HCT116 (cell line): ENCODE data around the gene CSH1. TPM values are rescaled to one million over a fixed set of nuclear protein-coding genes. Genes with fewer than 3 reads are reported as not detected.

Experiments used
- ATAC-seq: fragments of 200-7000 bp; cut with Tn5 transposase; 2 replicates; pipeline ENCODE4 v1.9.1; 2020; ENCODE audit warnings: mild to moderate bottlenecking, moderate library complexity
- BruUV-seq: library from RNA; stranded (reverse); fragments of 400-500 nt; replicated peaks from 2 replicates; lab custom pipeline; 2021; lab: Mats Ljungman, UMichigan
- CTCF ChIA-PET: fragments of 300-600 bp; sonication (Branson Sonifier 250); formaldehyde crosslinking; loops from one replicate; lab custom pipeline; 2021; ENCODE audit warnings: antibody characterized with exemption; lab: Charles Lee
- POLR2A ChIA-PET: fragments of 300-600, 350-600 bp; sonication (Branson Sonifier 250); formaldehyde crosslinking; loops from one replicate; lab custom pipeline; 2021; ENCODE audit warnings: antibody characterized with exemption; lab: Charles Lee
- RAD21 ChIA-PET, 2 experiments: fragments of 300-600 bp; sonication (Branson Sonifier 250); formaldehyde crosslinking; loops; one replicate each; lab custom pipeline; 2023; ENCODE audit warnings: low total read pairs in 2 of 2; ENCODE audit not compliant: uncharacterized antibody in 2 of 2, unreplicated experiment in 2 of 2, low non-redundant PET in 1 of 2; lab: Charles Lee
- DNase-seq: peaks from one replicate; pipeline ENCODE4 v3.0.0-alpha.2; 2010; ENCODE audit warnings: low read depth, low spot score
- H2AFZ ChIP-seq: fragments of 200-600 bp; shearing (Covaris generic), sonication (generic); 2 replicates; pipeline ENCODE4 v1.6.1; 2017; ENCODE audit warnings: low read depth, mixed run types, mixed read lengths, antibody characterized with exemption, low read length; ENCODE audit not compliant: poor library complexity, severe bottlenecking
- H3K27ac ChIP-seq: 2 replicates; pipeline ENCODE4 v1.5.1; 2012; ENCODE audit warnings: low read depth, low read length
- H3K27me3 ChIP-seq: fragments of 200-600 bp; sonication (generic); 2 replicates; pipeline ENCODE4 v1.6.1; 2016; ENCODE audit warnings: mixed run types, low read length, mixed read lengths; ENCODE audit not compliant: insufficient read depth
- H3K36me3 ChIP-seq, 2 experiments: fragments of 200-500 bp in 1 of 2; fragments of 200-600 bp in 1 of 2; sonication (Bioruptor generic) in 1 of 2; sonication (generic) in 1 of 2; 2 replicates each; pipeline versions ENCODE4 v1.5.1 to v1.6.1; 2014 to 2016; ENCODE audit warnings: low read length in 2 of 2, inconsistent platforms in 1 of 2, mixed read lengths in 1 of 2, mixed run types in 1 of 2; ENCODE audit not compliant: insufficient read depth in 2 of 2, control insufficient read depth in 1 of 2
- H3K4me1 ChIP-seq, 2 experiments: fragments of 200-600 bp in 1 of 2; sonication (generic) in 1 of 2; 2 replicates each; pipeline versions ENCODE4 v1.5.1 to v1.6.1; 2012 to 2017; ENCODE audit warnings: low read length in 2 of 2, inconsistent platforms in 1 of 2, mild to moderate bottlenecking in 1 of 2, mixed read lengths in 1 of 2, mixed run types in 1 of 2, moderate library complexity in 1 of 2; ENCODE audit not compliant: insufficient read depth in 2 of 2, control insufficient read depth in 1 of 2
- H3K4me2 ChIP-seq: fragments of 200-600 bp; sonication (generic); 2 replicates; pipeline ENCODE4 v1.6.1; 2017; ENCODE audit warnings: mixed run types, low read length, mixed read lengths
- H3K4me3 ChIP-seq, 2 experiments: fragments of 200-600 bp in 1 of 2; sonication (generic) in 1 of 2; replicated peaks in 1 of 2; 2 replicates each; pipeline ENCODE4 v1.5.1; 2011 to 2016; ENCODE audit warnings: low read length in 2 of 2, control low read depth in 1 of 2, low read depth in 1 of 2, mild to moderate bottlenecking in 1 of 2, mixed read lengths in 1 of 2, mixed run types in 1 of 2
- H3K79me2 ChIP-seq: fragments of 200-600 bp; sonication (generic); 2 replicates; pipeline ENCODE4 v1.6.1; 2017; ENCODE audit warnings: mild to moderate bottlenecking, mixed run types, low read length, moderate library complexity, mixed read lengths; ENCODE audit not compliant: insufficient read depth
- H3K9ac ChIP-seq: fragments of 200-600 bp; sonication (generic); 2 replicates; pipeline ENCODE4 v1.6.1; 2016; ENCODE audit warnings: low read length, mixed read lengths
- H3K9me2 ChIP-seq: fragments of 200-600 bp; sonication (generic), shearing (Covaris generic); 2 replicates; pipeline ENCODE4 v1.6.1; 2017; ENCODE audit warnings: mixed run types, mild to moderate bottlenecking, moderate library complexity; ENCODE audit not compliant: insufficient read depth
- H3K9me3 ChIP-seq, 2 experiments: fragments of 200-500 bp in 1 of 2; fragments of 200-600 bp in 1 of 2; sonication (Bioruptor generic) in 1 of 2; sonication (generic) in 1 of 2; 2 replicates each; pipeline ENCODE4 v1.6.1; 2014 to 2017; ENCODE audit warnings: low read length in 2 of 2, mixed read lengths in 2 of 2, inconsistent platforms in 1 of 2, low read depth in 1 of 2, mild to moderate bottlenecking in 1 of 2, mixed run types in 1 of 2, moderate library complexity in 1 of 2; ENCODE audit not compliant: control insufficient read depth in 1 of 2, insufficient read depth in 1 of 2
- H4K20me1 ChIP-seq: fragments of 200-600 bp; sonication (generic), shearing (Covaris generic); 2 replicates; pipeline ENCODE4 v1.6.1; 2017; ENCODE audit warnings: mixed run types, mild to moderate bottlenecking, moderate library complexity; ENCODE audit not compliant: insufficient read depth
- CBX3 ChIP-seq: IDR thresholded peaks from 2 replicates; pipeline ENCODE4 v1.6.1; 2012; ENCODE audit warnings: low read depth
- CTCF ChIP-seq, 3 experiments: fragments of 200-600 bp in 1 of 3; sonication (generic) in 1 of 3; IDR thresholded peaks in 2 of 3; conservative IDR thresholded peaks in 1 of 3; 2 replicates each; pipeline ENCODE4 v1.5.1; 2012 to 2017; ENCODE audit warnings: low read depth in 2 of 3, low read length in 2 of 3, antibody characterized with exemption in 1 of 3, borderline replicate concordance in 1 of 3, control low read depth in 1 of 3, mild to moderate bottlenecking in 1 of 3, mixed read lengths in 1 of 3, mixed run types in 1 of 3, moderate library complexity in 1 of 3; ENCODE audit not compliant: insufficient read depth in 1 of 3
- ELF1 ChIP-seq: IDR thresholded peaks from 2 replicates; pipeline ENCODE4 v1.6.1; 2012; ENCODE audit warnings: low read depth, borderline replicate concordance
- EZH2 ChIP-seq: fragments of 200-600 bp; sonication (generic); IDR thresholded peaks from 2 replicates; pipeline ENCODE4 v1.6.1; 2017; ENCODE audit warnings: antibody characterized with exemption, mixed run types
- JUND ChIP-seq: IDR thresholded peaks from 2 replicates; pipeline ENCODE4 v1.6.1; 2012
- POLR2A ChIP-seq: IDR thresholded peaks from 2 replicates; pipeline ENCODE4 v1.7.0; 2011; ENCODE audit warnings: borderline replicate concordance; ENCODE audit not compliant: insufficient read depth, insufficient read length; ENCODE audit errors: extremely low read depth
- POLR2AphosphoS5 ChIP-seq: IDR thresholded peaks from 2 replicates; pipeline ENCODE4 v1.6.1; 2011; ENCODE audit warnings: mild to moderate bottlenecking, low read depth, low read length, moderate library complexity
- RAD21 ChIP-seq: IDR thresholded peaks from 2 replicates; pipeline ENCODE4 v1.6.1; 2012; ENCODE audit warnings: low read depth, mild to moderate bottlenecking
- SP1 ChIP-seq: IDR thresholded peaks from 2 replicates; pipeline ENCODE4 v1.6.1; 2012; ENCODE audit warnings: low read depth
- SRF ChIP-seq: IDR thresholded peaks from 2 replicates; pipeline ENCODE4 v1.6.1; 2012; ENCODE audit warnings: low read depth
- TCF7L2 ChIP-seq: IDR thresholded peaks from 2 replicates; pipeline ENCODE4 v1.7.0; 2011; ENCODE audit warnings: borderline replicate concordance, inconsistent platforms; ENCODE audit not compliant: insufficient read depth, insufficient read length; ENCODE audit errors: extremely low read depth
- ZFX ChIP-seq: fragments of 450-650 bp; IDR thresholded peaks from 2 replicates; pipeline ENCODE4 v1.6.1; 2017
- intact Hi-C: fragments of 100-400 bp; cut with micrococcal nuclease; formaldehyde crosslinking; loops from 2 replicates; pipeline ENCODE4 v1.10.0; 2022
- total RNA-seq: library from RNA; stranded (reverse); gene quantifications from one replicate; pipeline ENCODE4 v1.2.1, GENCODE V29; 2021; ENCODE audit not compliant: unreplicated experiment
- TF ChIP-seq, protein P1 (sequence below): IDR thresholded peaks from 2 replicates; pipeline ENCODE4 v1.6.1; 2011; ENCODE audit warnings: mild to moderate bottlenecking, low read length, moderate library complexity; ENCODE audit not compliant: insufficient replicate concordance; ENCODE audit errors: extremely low read depth
- TF ChIP-seq, protein P2 (sequence below): IDR thresholded peaks from 2 replicates; pipeline ENCODE4 v1.6.1; 2012; ENCODE audit warnings: low read depth
- TF ChIP-seq, protein P3 (sequence below): IDR thresholded peaks from 2 replicates; pipeline ENCODE4 v1.6.1; 2012
- TF ChIP-seq, protein P4 (sequence below): IDR thresholded peaks from 2 replicates; pipeline ENCODE4 v1.6.1; 2012

CSH1 gene
- total RNA-seq, 1 experiment from 2014 or later = not detected

DNA sequence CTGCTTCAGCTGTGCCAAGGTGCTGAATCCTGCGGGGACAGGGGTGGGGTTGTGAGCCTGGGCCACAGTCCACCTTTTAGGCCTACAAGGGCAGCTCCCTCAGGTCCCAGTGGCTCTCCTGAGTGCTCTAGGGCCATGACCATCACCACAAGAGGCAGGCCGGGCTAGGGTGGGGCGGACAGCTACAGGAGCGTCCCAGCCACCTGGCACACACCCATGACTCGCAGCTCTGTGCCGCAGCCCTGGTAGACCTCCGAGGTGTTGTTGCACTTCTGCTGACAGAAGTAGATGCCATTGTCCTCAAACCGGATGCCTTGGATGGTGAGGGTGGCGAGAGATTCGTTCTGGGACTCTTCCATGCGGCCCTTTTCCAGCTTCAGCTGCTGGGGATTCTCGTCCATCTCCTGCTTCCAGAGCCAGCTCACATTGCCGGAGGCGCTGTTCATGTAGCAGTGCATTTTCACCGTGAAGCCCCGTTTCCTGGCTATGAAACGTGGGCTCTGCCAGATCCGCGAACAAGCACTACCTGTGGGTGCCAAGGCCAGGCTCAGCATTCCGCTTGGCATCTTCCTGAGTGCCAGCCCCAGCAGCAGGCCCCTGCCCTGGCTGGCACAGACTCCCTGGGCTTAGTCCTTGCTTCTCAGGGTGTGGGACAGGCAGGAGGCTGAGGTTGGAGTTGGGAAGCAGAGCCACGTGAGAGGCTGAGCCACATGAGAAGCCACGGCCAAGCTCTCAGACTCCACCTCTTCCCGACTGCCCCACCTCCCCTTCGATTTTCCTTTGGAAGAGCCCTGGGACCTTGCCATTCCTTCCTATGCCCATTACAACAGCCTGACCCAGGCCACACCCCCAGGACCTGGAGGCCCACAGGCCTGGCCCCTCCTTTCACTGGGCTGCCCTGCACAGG, 33.7 kb upstream of the CSH1 start:
- Histone ChIP-seq H3K9me2 (no peaks in the 10 kb centered on the region), H3K9ac (no peak overlapping the region), H2AFZ (no peak overlapping the region), H3K4me2 (no peak overlapping the region), H4K20me1 (no peaks in the 10 kb centered on the region), H3K27me3 (no peaks in the 10 kb centered on the region), H3K27ac (no peak overlapping the region), H3K79me2 (no peaks in the 10 kb centered on the region), H3K4me3 (no peak overlapping the region), H3K9me3 (no peaks in the 10 kb centered on the region), H3K36me3 (no peaks in the 10 kb centered on the region), H3K4me1 (peaks cover 0 to 11% of the 10 kb centered on the region in 2 experiments; a peak in 3 of 4 replicates)
- ATAC-seq (peak; percentile 39), DNase-seq (no peak)
- RAD21 ChIA-PET = no interaction called here
- BruUV-seq = no TSS peak
- TF ChIP-seq POLR2A = no peak
- no peak for TF ChIP-seq RAD21
- TF ChIP-seq, protein P1, sequence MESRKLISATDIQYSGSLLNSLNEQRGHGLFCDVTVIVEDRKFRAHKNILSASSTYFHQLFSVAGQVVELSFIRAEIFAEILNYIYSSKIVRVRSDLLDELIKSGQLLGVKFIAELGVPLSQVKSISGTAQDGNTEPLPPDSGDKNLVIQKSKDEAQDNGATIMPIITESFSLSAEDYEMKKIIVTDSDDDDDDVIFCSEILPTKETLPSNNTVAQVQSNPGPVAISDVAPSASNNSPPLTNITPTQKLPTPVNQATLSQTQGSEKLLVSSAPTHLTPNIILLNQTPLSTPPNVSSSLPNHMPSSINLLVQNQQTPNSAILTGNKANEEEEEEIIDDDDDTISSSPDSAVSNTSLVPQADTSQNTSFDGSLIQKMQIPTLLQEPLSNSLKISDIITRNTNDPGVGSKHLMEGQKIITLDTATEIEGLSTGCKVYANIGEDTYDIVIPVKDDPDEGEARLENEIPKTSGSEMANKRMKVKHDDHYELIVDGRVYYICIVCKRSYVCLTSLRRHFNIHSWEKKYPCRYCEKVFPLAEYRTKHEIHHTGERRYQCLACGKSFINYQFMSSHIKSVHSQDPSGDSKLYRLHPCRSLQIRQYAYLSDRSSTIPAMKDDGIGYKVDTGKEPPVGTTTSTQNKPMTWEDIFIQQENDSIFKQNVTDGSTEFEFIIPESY = no peak
- TF ChIP-seq EZH2 = no peak
- TF ChIP-seq CBX3 = no peak
- no peak for TF ChIP-seq CTCF (IDR thresholded peaks at IDR 0.05 in 2 of 3, conservative IDR thresholded peaks at IDR 0.05 in 1 of 3; ENCODE audit: borderline replicate concordance in 1 of 3, insufficient read depth in 1 of 3, low read depth in 2 of 3, low read length in 2 of 3)
- TF ChIP-seq TCF7L2 = no peak
- TF ChIP-seq, protein P2, sequence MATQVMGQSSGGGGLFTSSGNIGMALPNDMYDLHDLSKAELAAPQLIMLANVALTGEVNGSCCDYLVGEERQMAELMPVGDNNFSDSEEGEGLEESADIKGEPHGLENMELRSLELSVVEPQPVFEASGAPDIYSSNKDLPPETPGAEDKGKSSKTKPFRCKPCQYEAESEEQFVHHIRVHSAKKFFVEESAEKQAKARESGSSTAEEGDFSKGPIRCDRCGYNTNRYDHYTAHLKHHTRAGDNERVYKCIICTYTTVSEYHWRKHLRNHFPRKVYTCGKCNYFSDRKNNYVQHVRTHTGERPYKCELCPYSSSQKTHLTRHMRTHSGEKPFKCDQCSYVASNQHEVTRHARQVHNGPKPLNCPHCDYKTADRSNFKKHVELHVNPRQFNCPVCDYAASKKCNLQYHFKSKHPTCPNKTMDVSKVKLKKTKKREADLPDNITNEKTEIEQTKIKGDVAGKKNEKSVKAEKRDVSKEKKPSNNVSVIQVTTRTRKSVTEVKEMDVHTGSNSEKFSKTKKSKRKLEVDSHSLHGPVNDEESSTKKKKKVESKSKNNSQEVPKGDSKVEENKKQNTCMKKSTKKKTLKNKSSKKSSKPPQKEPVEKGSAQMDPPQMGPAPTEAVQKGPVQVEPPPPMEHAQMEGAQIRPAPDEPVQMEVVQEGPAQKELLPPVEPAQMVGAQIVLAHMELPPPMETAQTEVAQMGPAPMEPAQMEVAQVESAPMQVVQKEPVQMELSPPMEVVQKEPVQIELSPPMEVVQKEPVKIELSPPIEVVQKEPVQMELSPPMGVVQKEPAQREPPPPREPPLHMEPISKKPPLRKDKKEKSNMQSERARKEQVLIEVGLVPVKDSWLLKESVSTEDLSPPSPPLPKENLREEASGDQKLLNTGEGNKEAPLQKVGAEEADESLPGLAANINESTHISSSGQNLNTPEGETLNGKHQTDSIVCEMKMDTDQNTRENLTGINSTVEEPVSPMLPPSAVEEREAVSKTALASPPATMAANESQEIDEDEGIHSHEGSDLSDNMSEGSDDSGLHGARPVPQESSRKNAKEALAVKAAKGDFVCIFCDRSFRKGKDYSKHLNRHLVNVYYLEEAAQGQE = no peak
- TF ChIP-seq, protein P3, sequence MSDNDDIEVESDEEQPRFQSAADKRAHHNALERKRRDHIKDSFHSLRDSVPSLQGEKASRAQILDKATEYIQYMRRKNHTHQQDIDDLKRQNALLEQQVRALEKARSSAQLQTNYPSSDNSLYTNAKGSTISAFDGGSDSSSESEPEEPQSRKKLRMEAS = no peak
- no peak for TF ChIP-seq SRF
- no peak for TF ChIP-seq ELF1
- TF ChIP-seq SP1 = no peak
- TF ChIP-seq ZFX = no peak; the same call in 1 of the 2 replicates
- TF ChIP-seq, protein P4, sequence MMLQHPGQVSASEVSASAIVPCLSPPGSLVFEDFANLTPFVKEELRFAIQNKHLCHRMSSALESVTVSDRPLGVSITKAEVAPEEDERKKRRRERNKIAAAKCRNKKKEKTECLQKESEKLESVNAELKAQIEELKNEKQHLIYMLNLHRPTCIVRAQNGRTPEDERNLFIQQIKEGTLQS = no peak
- no peak for TF ChIP-seq JUND
- no peak for TF ChIP-seq POLR2AphosphoS5
- POLR2A ChIA-PET = no interaction called here
- CTCF ChIA-PET = interaction anchor here (1.1 to 1.7 kb wide), 3 partner anchors 10 to 203 kb away, joined by 3 to 4 read pairs (median 4); no protein-coding TSS in a partner anchor
- intact Hi-C loops = no loop called here
